Adipocyte (in vitro differentiated cells): ENCODE measurements around the gene PPP1R1C.

ENCODE experiments used
- DNase-seq: peaks from one replicate; pipeline ENCODE4 v3.0.0-alpha.2; 2015; ENCODE audit warnings: low read depth
- H3K27me3 ChIP-seq: replicated peaks from 2 replicates; pipeline ENCODE4 v1.7.0; 2013; ENCODE audit warnings: mild to moderate bottlenecking, low read length, moderate library complexity; ENCODE audit not compliant: control insufficient read depth, insufficient read depth
- H3K36me3 ChIP-seq: 2 replicates; pipeline ENCODE4 v1.7.0; 2013; ENCODE audit warnings: low read length, mild to moderate bottlenecking, moderate library complexity; ENCODE audit not compliant: control insufficient read depth, insufficient read depth, severe bottlenecking
- H3K4me1 ChIP-seq: 2 replicates; pipeline ENCODE4 v1.7.0; 2013; ENCODE audit warnings: mild to moderate bottlenecking, low read length, moderate library complexity; ENCODE audit not compliant: control insufficient read depth, insufficient read depth
- H3K4me3 ChIP-seq: 2 replicates; pipeline ENCODE4 v1.7.0; 2013; ENCODE audit warnings: mild to moderate bottlenecking, low read length, moderate library complexity
- H3K9ac ChIP-seq: 2 replicates; pipeline ENCODE4 v1.7.0; 2013; ENCODE audit warnings: mild to moderate bottlenecking, low read length, moderate library complexity
- H3K9me3 ChIP-seq: 2 replicates; pipeline ENCODE4 v1.7.0; 2013; ENCODE audit warnings: mild to moderate bottlenecking, low read length, moderate library complexity; ENCODE audit not compliant: control insufficient read depth

PPP1R1C gene

GRCh38 chr2:182128821-182129707 lies 143.4 kb downstream of the PPP1R1C start:
- no peaks in the 10 kb centered on the region for H3K36me3 ChIP-seq
- peak overlapping the region; percentile 14 for H3K9ac ChIP-seq
- no peaks in the 10 kb centered on the region for H3K27me3 ChIP-seq
- H3K4me1 ChIP-seq, result peaks cover 31% of the 10 kb centered on the region
- peak overlapping the region; percentile 56 for H3K4me3 ChIP-seq
- H3K9me3 ChIP-seq, result no peaks in the 10 kb centered on the region
- DNase-seq, result peak; percentile 68

GRCh38 chr2:182132605-182133004 lies 147.0 kb downstream of the PPP1R1C start:
- Histone ChIP-seq H3K9ac (no peak overlapping the region), H3K36me3 (no peaks in the 10 kb centered on the region), H3K9me3 (no peaks in the 10 kb centered on the region), H3K4me1 (peaks cover 31% of the 10 kb centered on the region), H3K27me3 (no peaks in the 10 kb centered on the region), H3K4me3 (no peak overlapping the region)
- DNase-seq, result peak; percentile 63

- no peak overlapping the region for H3K9ac ChIP-seq
- H3K36me3 ChIP-seq, result no peaks in the 10 kb centered on the region
- H3K9me3 ChIP-seq, result no peaks in the 10 kb centered on the region
- no peaks in the 10 kb centered on the region for H3K27me3 ChIP-seq
- H3K4me3 ChIP-seq, result no peak overlapping the region
- DNase-seq, result no peak
- peaks cover 31% of the 10 kb centered on the region for H3K4me1 ChIP-seq
Measured at GRCh38 chr2:182133195-182133891, 147.7 kb downstream of the PPP1R1C start.

GRCh38 chr2:182134201-182134600 lies 148.5 kb downstream of the PPP1R1C start:
- no peaks in the 10 kb centered on the region for H3K36me3 ChIP-seq
- H3K4me3 ChIP-seq, result no peak overlapping the region
- H3K9ac ChIP-seq, result no peak overlapping the region
- H3K9me3 ChIP-seq, result no peaks in the 10 kb centered on the region
- no peaks in the 10 kb centered on the region for H3K27me3 ChIP-seq
- H3K4me1 ChIP-seq, result peaks cover 25% of the 10 kb centered on the region
- no peak for DNase-seq

- Histone ChIP-seq H3K9me3 (no peaks in the 10 kb centered on the region), H3K27me3 (no peaks in the 10 kb centered on the region), H3K36me3 (no peaks in the 10 kb centered on the region), H3K4me1 (peaks cover 32% of the 10 kb centered on the region), H3K4me3 (no peak overlapping the region), H3K9ac (no peak overlapping the region)
- no peak for DNase-seq
Measured at GRCh38 chr2:182142062-182142461, 156.4 kb downstream of the PPP1R1C start.

GRCh38 chr2:182144041-182144775 lies 158.6 kb downstream of the PPP1R1C start:
- no peak overlapping the region for H3K9ac ChIP-seq
- no peak for DNase-seq
- no peak overlapping the region for H3K4me3 ChIP-seq
- no peaks in the 10 kb centered on the region for H3K27me3 ChIP-seq
- H3K9me3 ChIP-seq, result no peaks in the 10 kb centered on the region
- H3K36me3 ChIP-seq, result no peaks in the 10 kb centered on the region
- H3K4me1 ChIP-seq, result peaks cover 40% of the 10 kb centered on the region

- peak overlapping the region; percentile 30 for H3K9ac ChIP-seq
- no peaks in the 10 kb centered on the region for H3K27me3 ChIP-seq
- H3K4me1 ChIP-seq, result peaks cover 38% of the 10 kb centered on the region
- no peaks in the 10 kb centered on the region for H3K36me3 ChIP-seq
- DNase-seq, result no peak
- H3K9me3 ChIP-seq, result no peaks in the 10 kb centered on the region
- peak overlapping the region; percentile 19 for H3K4me3 ChIP-seq
Measured at GRCh38 chr2:182144776-182145165, 159.1 kb downstream of the PPP1R1C start.

GRCh38 chr2:182148344-182148743 lies 162.7 kb downstream of the PPP1R1C start:
- Histone ChIP-seq H3K4me3 (no peak overlapping the region), H3K9ac (no peak overlapping the region), H3K4me1 (peaks cover 21% of the 10 kb centered on the region), H3K36me3 (no peaks in the 10 kb centered on the region), H3K9me3 (no peaks in the 10 kb centered on the region), H3K27me3 (no peaks in the 10 kb centered on the region)
- DNase-seq, result no peak

GRCh38 chr2:182163878-182164277 lies 178.2 kb downstream of the PPP1R1C start:
- Histone ChIP-seq H3K9ac (no peak overlapping the region), H3K4me1 (peaks cover 41% of the 10 kb centered on the region), H3K27me3 (no peaks in the 10 kb centered on the region), H3K4me3 (no peak overlapping the region), H3K36me3 (peaks cover 4% of the 10 kb centered on the region), H3K9me3 (no peaks in the 10 kb centered on the region)
- no peak for DNase-seq

- no peak for DNase-seq
- Histone ChIP-seq H3K4me1 (peaks cover 41% of the 10 kb centered on the region), H3K9me3 (no peaks in the 10 kb centered on the region), H3K9ac (peak overlapping the region; percentile 13), H3K27me3 (no peaks in the 10 kb centered on the region), H3K36me3 (peaks cover 4% of the 10 kb centered on the region), H3K4me3 (peak overlapping the region; percentile 11)
Measured at GRCh38 chr2:182164686-182165085, 179.0 kb downstream of the PPP1R1C start.

GRCh38 chr2:182165202-182165601 lies 179.5 kb downstream of the PPP1R1C start:
- peaks cover 41% of the 10 kb centered on the region for H3K4me1 ChIP-seq
- no peaks in the 10 kb centered on the region for H3K27me3 ChIP-seq
- no peak overlapping the region for H3K9ac ChIP-seq
- H3K4me3 ChIP-seq, result peak overlapping the region; percentile 14
- H3K9me3 ChIP-seq, result no peaks in the 10 kb centered on the region
- H3K36me3 ChIP-seq, result peaks cover 4% of the 10 kb centered on the region
- DNase-seq, result no peak
